IMR-90 (cell line): ENCODE results near the gene ACRBP. TPM values are rescaled to one million over a fixed set of nuclear protein-coding genes. Genes with fewer than 3 reads are reported as not detected.

Experiments used
- ATAC-seq: fragments of 200-7000 bp; cut with Tn5 transposase; 2 replicates; pipeline ENCODE4 v1.9.1; 2020; ENCODE audit warnings: low read depth, mild to moderate bottlenecking, moderate library complexity
- BruUV-seq: library from RNA; stranded (reverse); fragments of 400-500 nt; replicated peaks from 2 replicates; lab custom pipeline; 2021; lab: Mats Ljungman, UMichigan
- CTCF ChIA-PET: fragments of 300-600 bp; formaldehyde crosslinking; extraction: SDS; loops from one replicate; lab custom pipeline; 2021; ENCODE audit warnings: antibody characterized with exemption; lab: Yijun Ruan, JAX
- POLR2A ChIA-PET: fragments of 300-600 bp; sonication (Branson Sonifier 250); formaldehyde crosslinking; loops from one replicate; lab custom pipeline; 2022; ENCODE audit warnings: antibody characterized with exemption; ENCODE audit not compliant: unreplicated experiment; lab: Charles Lee
- DNase-seq: peaks from one replicate; pipeline ENCODE4 v3.0.0; 2013
- H2AFZ ChIP-seq: replicated peaks from 2 replicates; pipeline ENCODE3; 2013; ENCODE audit warnings: low read length, mild to moderate bottlenecking; ENCODE audit not compliant: poor library complexity
- H2AK5ac ChIP-seq: 2 replicates; pipeline ENCODE4 v1.6.1; 2013; ENCODE audit warnings: low read depth, low read length, inconsistent platforms
- H2AK9ac ChIP-seq: replicated peaks from 2 replicates; pipeline ENCODE3; 2013; ENCODE audit warnings: mild to moderate bottlenecking, low read depth, low read length, moderate library complexity; ENCODE audit not compliant: poor library complexity
- H2BK120ac ChIP-seq: 2 replicates; pipeline ENCODE4 v1.6.1; 2013; ENCODE audit warnings: low read depth, low read length, inconsistent platforms
- H2BK15ac ChIP-seq: 3 replicates; pipeline ENCODE4 v1.6.1; 2013; ENCODE audit warnings: low read depth, low read length, inconsistent platforms
- H2BK20ac ChIP-seq: 2 replicates; pipeline ENCODE4 v1.6.1; 2013; ENCODE audit warnings: low read depth, mild to moderate bottlenecking, inconsistent platforms, low read length, moderate library complexity
- H2BK5ac ChIP-seq: 2 replicates; pipeline ENCODE4 v1.6.1; 2013; ENCODE audit warnings: mild to moderate bottlenecking, low read depth, low read length, inconsistent platforms; ENCODE audit not compliant: poor library complexity, severe bottlenecking
- H3K14ac ChIP-seq: replicated peaks from 2 replicates; pipeline ENCODE4 v1.6.1; 2013; ENCODE audit warnings: low read depth, low read length, inconsistent platforms
- H3K18ac ChIP-seq: 2 replicates; pipeline ENCODE4 v1.6.1; 2013; ENCODE audit warnings: low read depth, low read length, control low read depth
- H3K23ac ChIP-seq: 2 replicates; pipeline ENCODE4 v1.6.1; 2013; ENCODE audit warnings: low read depth, low read length, inconsistent platforms
- H3K27ac ChIP-seq: 2 replicates; pipeline ENCODE4 v1.5.1; 2013; ENCODE audit warnings: mild to moderate bottlenecking, control low read depth, low read length; ENCODE audit not compliant: insufficient read depth
- H3K27me3 ChIP-seq: 2 replicates; pipeline ENCODE4 v1.6.1; 2013; ENCODE audit warnings: low read length; ENCODE audit not compliant: control insufficient read depth, insufficient read depth
- H3K36me3 ChIP-seq: 2 replicates; pipeline ENCODE4 v1.6.1; 2013; ENCODE audit warnings: low read length, mixed read lengths; ENCODE audit not compliant: control insufficient read depth, insufficient read depth
- H3K4ac ChIP-seq: 2 replicates; pipeline ENCODE4 v1.6.1; 2013; ENCODE audit warnings: low read depth, low read length, inconsistent platforms
- H3K4me1 ChIP-seq: 2 replicates; pipeline ENCODE4 v1.6.1; 2013; ENCODE audit warnings: low read length, mixed read lengths; ENCODE audit not compliant: control insufficient read depth, insufficient read depth
- H3K4me2 ChIP-seq: 2 replicates; pipeline ENCODE4 v1.6.1; 2013; ENCODE audit warnings: low read depth, mild to moderate bottlenecking, control low read depth, low read length, moderate library complexity
- H3K4me3 ChIP-seq: 2 replicates; pipeline ENCODE4 v1.5.1; 2013; ENCODE audit warnings: low read depth, mild to moderate bottlenecking, control low read depth, low read length, moderate library complexity; ENCODE audit not compliant: insufficient read depth
- H3K56ac ChIP-seq: 2 replicates; pipeline ENCODE4 v1.6.1; 2013; ENCODE audit warnings: low read length, inconsistent platforms; ENCODE audit not compliant: insufficient read depth; ENCODE audit errors: extremely low read depth
- H3K79me1 ChIP-seq, 2 experiments: 2 replicates each; pipeline ENCODE4 v1.6.1; 2013; ENCODE audit warnings: low read length in 2 of 2, inconsistent platforms in 1 of 2, low read depth in 1 of 2
- H3K9ac ChIP-seq: 2 replicates; pipeline ENCODE4 v1.6.1; 2013; ENCODE audit warnings: low read depth, low read length, control low read depth
- H3K9me1 ChIP-seq: 2 replicates; pipeline ENCODE4 v1.6.1; 2013; ENCODE audit warnings: low read length, inconsistent platforms; ENCODE audit not compliant: insufficient read depth
- H3K9me3 ChIP-seq: 2 replicates; pipeline ENCODE4 v1.6.1; 2013; ENCODE audit warnings: low read length; ENCODE audit not compliant: control insufficient read depth, insufficient read depth
- H4K20me1 ChIP-seq: 2 replicates; pipeline ENCODE4 v1.6.1; 2013; ENCODE audit warnings: low read length, inconsistent platforms; ENCODE audit not compliant: insufficient read depth
- H4K5ac ChIP-seq: 2 replicates; pipeline ENCODE4 v1.6.1; 2013; ENCODE audit warnings: mild to moderate bottlenecking, low read depth, low read length, control low read depth
- H4K8ac ChIP-seq, 2 experiments: 2 replicates each; pipeline ENCODE4 v1.6.1; 2013; ENCODE audit warnings: low read depth in 2 of 2, low read length in 2 of 2, control low read depth in 1 of 2, inconsistent platforms in 1 of 2
- H4K91ac ChIP-seq: 2 replicates; pipeline ENCODE4 v1.6.1; 2013; ENCODE audit warnings: low read depth, low read length, inconsistent platforms; ENCODE audit not compliant: insufficient read depth
- BHLHE40 ChIP-seq: fragments of 150-350 bp; IDR thresholded peaks from 2 replicates; pipeline ENCODE4 v1.6.1; 2016; ENCODE audit warnings: mild to moderate bottlenecking, low read depth, low read length
- FOS ChIP-seq: fragments of 150-350 bp; IDR thresholded peaks from 2 replicates; pipeline ENCODE4 v1.6.1; 2016; ENCODE audit warnings: low read depth, low read length
- MAFK ChIP-seq: IDR thresholded peaks from 2 replicates; pipeline ENCODE4 v1.6.1; 2012; ENCODE audit warnings: low read depth, low read length, improper control_type of control experiment
- MAZ ChIP-seq: IDR thresholded peaks from 2 replicates; pipeline ENCODE4 v1.6.1; 2012; ENCODE audit warnings: low read depth, mild to moderate bottlenecking, low read length, improper control_type of control experiment, moderate library complexity, borderline replicate concordance
- NFE2L2 ChIP-seq: fragments of 150-350 bp; IDR thresholded peaks from 2 replicates; pipeline ENCODE4 v1.6.1; 2016; ENCODE audit warnings: low read depth, mild to moderate bottlenecking, low read length
- SMC3 ChIP-seq: fragments of 150-350 bp; IDR thresholded peaks from 2 replicates; pipeline ENCODE4 v1.6.1; 2016; ENCODE audit warnings: low read depth, mild to moderate bottlenecking, antibody characterized with exemption, low read length, moderate library complexity
- WGBS, 2 experiments: methylation state at CpG; one replicate each; pipeline versions ENCODE4 v1.1.5 to v1.1.7; 2013; ENCODE audit warnings: missing lambda C conversion rate in 2 of 2; ENCODE audit not compliant: insufficient read length in 1 of 2; ENCODE audit errors: extremely low coverage in 2 of 2; 5-methylcytosine and 5-hydroxymethylcytosine counted together
- dilution Hi-C: fragments of 300-500 bp; cut with HindIII; formaldehyde crosslinking; loops from one replicate; pipeline ENCODE4 v1.14.3; 2018; ENCODE audit warnings: low sequenced_read_pairs; ENCODE audit not compliant: unreplicated experiment
- in situ Hi-C: fragments of 300-500 bp; cut with MboI; formaldehyde crosslinking; loops from 3 replicates; pipeline ENCODE4 v1.14.3; 2019; ENCODE audit warnings: low sequenced_read_pairs, inconsistent platforms, mixed read lengths
- intact Hi-C: fragments of 100-400 bp; cut with micrococcal nuclease; formaldehyde crosslinking; loops from 2 replicates; pipeline ENCODE4 v1.10.0; 2022
- polyA plus RNA-seq, 3 experiments: library from polyadenylated mRNA; depleted of rRNA; stranded (reverse); fragments of >200 nt; gene quantifications; 2 replicates each; pipeline ENCODE4 v1.2.3, GENCODE V29; 2012; ENCODE audit warnings: low replicate concordance in 1 of 3
- total RNA-seq: library from RNA; depleted of rRNA; stranded (reverse); fragments of >200 nt; gene quantifications from 2 replicates; pipeline ENCODE4 v1.2.3, GENCODE V29; 2012; rRNA removed

Gene ACRBP
- total and polyA plus RNA-seq, 2 of the 4 experiments (the other 2 are of a cell fraction), result 0.38 TPM; not detected in 1

GRCh38 chr12:6592087-6592486, 55.1 kb downstream of the ACRBP start:
- Histone ChIP-seq H3K18ac (no peak overlapping the region), H3K4ac (no peak overlapping the region), H4K8ac (no peak overlapping the region), H2AK5ac (no peak overlapping the region), H2BK15ac (no peak overlapping the region), H3K9me1 (no peaks in the 10 kb centered on the region; the same call in 1 of the 2 replicates), H4K20me1 (no peaks in the 10 kb centered on the region; the same call in 1 of the 2 replicates), H2BK120ac (no peak overlapping the region), H3K56ac (no peak overlapping the region), H2AK9ac (no peak overlapping the region), H3K9ac (no peak overlapping the region), H3K23ac (no peak overlapping the region), H2AFZ (no peak overlapping the region), H3K79me1 (peaks cover 27 to 28% of the 10 kb centered on the region in 2 experiments), H3K4me3 (no peak overlapping the region), H2BK20ac (no peak overlapping the region), H4K5ac (no peak overlapping the region), H4K91ac (no peak overlapping the region), H3K27ac (no peak overlapping the region), H3K14ac (no peak overlapping the region), H3K4me1 (no peaks in the 10 kb centered on the region), H3K36me3 (peaks cover 72% of the 10 kb centered on the region), H2BK5ac (no peak overlapping the region), H3K9me3 (no peaks in the 10 kb centered on the region), H3K27me3 (no peaks in the 10 kb centered on the region), H3K4me2 (no peak overlapping the region)
- DNase-seq (no peak), ATAC-seq (no peak)
- in situ Hi-C loops (no loop called here), dilution Hi-C loops (no loop called here), intact Hi-C loops (no loop called here)
- CTCF ChIA-PET, result no interaction called here
- 100% methylated on average over 1 of the region's 8 CpGs; no CpG with 5 or more reads in 1 of the 2 experiments for WGBS, 2 experiments
- POLR2A ChIA-PET, result no interaction called here
- no peak for TF ChIP-seq MAZ
- no peak for TF ChIP-seq MAFK
- TF ChIP-seq BHLHE40, result no peak
- TF ChIP-seq FOS, result no peak
- TF ChIP-seq SMC3, result no peak
- no peak for TF ChIP-seq NFE2L2
- BruUV-seq, result TSS peak; percentile 88

Other genes with a start within 250 kb of the ACRBP start
- gene CD27, start 202.5 kb downstream of the ACRBP start, total RNA-seq, result not detected in 2 replicates
- gene CD27, start 202.5 kb downstream of the ACRBP start, polyA plus RNA-seq (2012; rRNA removed), result 0.07 and 0.10 TPM in 2 replicates
- 3.4 and 3.6 TPM in 2 replicates for gene TAPBPL, start 195.4 kb downstream of the ACRBP start, total RNA-seq
- gene TAPBPL, start 195.4 kb downstream of the ACRBP start, polyA plus RNA-seq (2012; rRNA removed), result 10.4 and 12.1 TPM in 2 replicates
- gene VAMP1, start 176.8 kb downstream of the ACRBP start, total RNA-seq, result 7.2 and 7.5 TPM in 2 replicates
- gene VAMP1, start 176.8 kb downstream of the ACRBP start, polyA plus RNA-seq (2012; rRNA removed), result 21.9 and 23.1 TPM in 2 replicates
- gene MRPL51, start 154.2 kb downstream of the ACRBP start, total RNA-seq, result 80.1 and 126 TPM in 2 replicates
- gene MRPL51, start 154.2 kb downstream of the ACRBP start, polyA plus RNA-seq (2012; rRNA removed), result 151 and 160 TPM in 2 replicates
- gene NCAPD2, start 153.3 kb downstream of the ACRBP start, total RNA-seq, result 52.8 and 57.9 TPM in 2 replicates
- gene NCAPD2, start 153.3 kb downstream of the ACRBP start, polyA plus RNA-seq (2012; rRNA removed), result 35.6 and 40.9 TPM in 2 replicates
- gene GAPDH, start 112.9 kb downstream of the ACRBP start, total RNA-seq, result 11,536 and 12,939 TPM in 2 replicates
- gene GAPDH, start 112.9 kb downstream of the ACRBP start, polyA plus RNA-seq (2012; rRNA removed), result 21,893 and 22,387 TPM in 2 replicates
- gene IFFO1, start 91.4 kb downstream of the ACRBP start, total RNA-seq, result 5.6 and 5.8 TPM in 2 replicates
- gene IFFO1, start 91.4 kb downstream of the ACRBP start, polyA plus RNA-seq (2012; rRNA removed), result 35.1 and 37.8 TPM in 2 replicates
- gene NOP2, start 79.1 kb downstream of the ACRBP start, total RNA-seq, result 32.5 and 35.8 TPM in 2 replicates
- gene NOP2, start 79.1 kb downstream of the ACRBP start, polyA plus RNA-seq (2012; rRNA removed), result 49.9 and 51.7 TPM in 2 replicates
- gene CHD4, start 40.1 kb downstream of the ACRBP start, total RNA-seq, result 262 and 279 TPM in 2 replicates
- 99.8 and 116 TPM in 2 replicates for gene CHD4, start 40.1 kb downstream of the ACRBP start, polyA plus RNA-seq (2012; rRNA removed)
- gene LPAR5, start 11.5 kb downstream of the ACRBP start, total RNA-seq, result not detected in 2 replicates
- not detected in 2 replicates for gene LPAR5, start 11.5 kb downstream of the ACRBP start, polyA plus RNA-seq (2012; rRNA removed)
- 22.0 and 25.3 TPM in 2 replicates for gene ING4, start 15.7 kb upstream of the ACRBP start, total RNA-seq
- 31.1 and 47.5 TPM in 2 replicates for gene ING4, start 15.7 kb upstream of the ACRBP start, polyA plus RNA-seq (2012; rRNA removed)
- gene ZNF384, start 41.9 kb upstream of the ACRBP start, total RNA-seq, result 16.3 and 17.5 TPM in 2 replicates
- gene ZNF384, start 41.9 kb upstream of the ACRBP start, polyA plus RNA-seq (2012; rRNA removed), result 53.7 and 55.6 TPM in 2 replicates
- under 0.01 and 0.18 TPM in 2 replicates for gene PIANP, start 53.4 kb upstream of the ACRBP start, total RNA-seq
- 5.4 and 6.8 TPM in 2 replicates for gene PIANP, start 53.4 kb upstream of the ACRBP start, polyA plus RNA-seq (2012; rRNA removed)
- 51.4 and 58.8 TPM in 2 replicates for gene COPS7A, start 76.6 kb upstream of the ACRBP start, total RNA-seq
- gene COPS7A, start 76.6 kb upstream of the ACRBP start, polyA plus RNA-seq (2012; rRNA removed), result 135 and 138 TPM in 2 replicates
- gene MLF2, start 105.7 kb upstream of the ACRBP start, total RNA-seq, result 236 and 244 TPM in 2 replicates
- 359 and 403 TPM in 2 replicates for gene MLF2, start 105.7 kb upstream of the ACRBP start, polyA plus RNA-seq (2012; rRNA removed)
- gene PTMS, start 118.9 kb upstream of the ACRBP start, total RNA-seq, result 11.4 and 17.2 TPM in 2 replicates
- gene PTMS, start 118.9 kb upstream of the ACRBP start, polyA plus RNA-seq (2012; rRNA removed), result 275 and 288 TPM in 2 replicates
- gene LAG3, start 125.1 kb upstream of the ACRBP start, total RNA-seq, result not detected in 2 replicates
- gene LAG3, start 125.1 kb upstream of the ACRBP start, polyA plus RNA-seq (2012; rRNA removed), result 0.41 and 0.66 TPM in 2 replicates
- gene CD4, start 142.1 kb upstream of the ACRBP start, total RNA-seq, result 4.2 and 5.7 TPM in 2 replicates
- 15.0 and 15.7 TPM in 2 replicates for gene CD4, start 142.1 kb upstream of the ACRBP start, polyA plus RNA-seq (2012; rRNA removed)
- gene GPR162, start 174.4 kb upstream of the ACRBP start, total RNA-seq, result 1.7 and 2.9 TPM in 2 replicates
- gene GPR162, start 174.4 kb upstream of the ACRBP start, polyA plus RNA-seq (2012; rRNA removed), result 6.0 and 7.8 TPM in 2 replicates
- 25.8 and 27.8 TPM in 2 replicates for gene P3H3, start 181.0 kb upstream of the ACRBP start, total RNA-seq
- gene P3H3, start 181.0 kb upstream of the ACRBP start, polyA plus RNA-seq (2012; rRNA removed), result 83.9 and 90.5 TPM in 2 replicates
- 0.56 and 0.72 TPM in 2 replicates for gene GNB3, start 193.5 kb upstream of the ACRBP start, total RNA-seq
- 20.5 and 20.7 TPM in 2 replicates for gene GNB3, start 193.5 kb upstream of the ACRBP start, polyA plus RNA-seq (2012; rRNA removed)
- 23.5 and 30.3 TPM in 2 replicates for gene CDCA3, start 203.9 kb upstream of the ACRBP start, total RNA-seq
- 61.0 and 67.5 TPM in 2 replicates for gene CDCA3, start 203.9 kb upstream of the ACRBP start, polyA plus RNA-seq (2012; rRNA removed)
- 119 and 125 TPM in 2 replicates for gene USP5, start 204.7 kb upstream of the ACRBP start, total RNA-seq
- gene USP5, start 204.7 kb upstream of the ACRBP start, polyA plus RNA-seq (2012; rRNA removed), result 67.7 and 69.7 TPM in 2 replicates
- gene TPI1, start 220.1 kb upstream of the ACRBP start, total RNA-seq, result 1,842 and 2,176 TPM in 2 replicates
- 1,995 and 2,214 TPM in 2 replicates for gene TPI1, start 220.1 kb upstream of the ACRBP start, polyA plus RNA-seq (2012; rRNA removed)
- gene SPSB2, start 225.9 kb upstream of the ACRBP start, total RNA-seq, result 1.1 and 1.3 TPM in 2 replicates
- gene SPSB2, start 225.9 kb upstream of the ACRBP start, polyA plus RNA-seq (2012; rRNA removed), result 4.1 and 4.3 TPM in 2 replicates